ENCODE measurements around the gene GMCL2. TPM values are rescaled to one million over a fixed set of nuclear protein-coding genes. Genes with fewer than 3 reads are reported as not detected.

Gene GMCL2
- total RNA-seq, 1 donor from 2014 or later: not detected

DNA sequence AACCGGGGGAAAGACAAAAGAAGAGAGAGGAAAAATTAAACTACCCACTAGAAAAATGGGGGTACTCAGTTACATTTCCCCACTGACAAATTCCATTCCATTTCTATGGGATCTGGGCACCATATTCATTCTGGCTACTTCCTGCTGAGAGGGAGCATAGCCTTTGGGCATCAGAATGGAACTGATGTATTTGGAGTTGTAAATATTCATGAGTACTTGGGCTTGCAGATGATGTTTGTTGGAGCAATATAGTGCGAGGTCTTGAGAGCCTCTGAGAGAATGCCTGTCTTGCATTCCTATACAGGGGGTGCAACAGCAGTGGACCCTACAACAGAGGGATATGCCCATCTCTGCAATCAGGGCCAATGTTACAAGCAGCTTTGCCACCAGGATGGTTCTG lies 16.7 kb downstream of the GMCL2 start:
- Mint-ChIP-seq H3K4me1 (ENCODE audit: low read depth) (no peaks in the 10 kb centered on the region), H3K9me3 (ENCODE audit: low read depth) (no peaks in the 10 kb centered on the region), H3K4me3 (ENCODE audit: low read depth) (no peak overlapping the region), H3K27me3 (peaks cover 10% of the 10 kb centered on the region), H3K36me3 (ENCODE audit: insufficient read depth) (no peaks in the 10 kb centered on the region), H3K27ac (no peak overlapping the region)
- DNase-seq (ENCODE audit: low spot score, unreplicated experiment): no peak
- TF ChIP-seq, protein P1, sequence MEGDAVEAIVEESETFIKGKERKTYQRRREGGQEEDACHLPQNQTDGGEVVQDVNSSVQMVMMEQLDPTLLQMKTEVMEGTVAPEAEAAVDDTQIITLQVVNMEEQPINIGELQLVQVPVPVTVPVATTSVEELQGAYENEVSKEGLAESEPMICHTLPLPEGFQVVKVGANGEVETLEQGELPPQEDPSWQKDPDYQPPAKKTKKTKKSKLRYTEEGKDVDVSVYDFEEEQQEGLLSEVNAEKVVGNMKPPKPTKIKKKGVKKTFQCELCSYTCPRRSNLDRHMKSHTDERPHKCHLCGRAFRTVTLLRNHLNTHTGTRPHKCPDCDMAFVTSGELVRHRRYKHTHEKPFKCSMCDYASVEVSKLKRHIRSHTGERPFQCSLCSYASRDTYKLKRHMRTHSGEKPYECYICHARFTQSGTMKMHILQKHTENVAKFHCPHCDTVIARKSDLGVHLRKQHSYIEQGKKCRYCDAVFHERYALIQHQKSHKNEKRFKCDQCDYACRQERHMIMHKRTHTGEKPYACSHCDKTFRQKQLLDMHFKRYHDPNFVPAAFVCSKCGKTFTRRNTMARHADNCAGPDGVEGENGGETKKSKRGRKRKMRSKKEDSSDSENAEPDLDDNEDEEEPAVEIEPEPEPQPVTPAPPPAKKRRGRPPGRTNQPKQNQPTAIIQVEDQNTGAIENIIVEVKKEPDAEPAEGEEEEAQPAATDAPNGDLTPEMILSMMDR (IDR thresholded peaks at IDR 0.05; ENCODE audit: unreplicated experiment): no peak

DNA sequence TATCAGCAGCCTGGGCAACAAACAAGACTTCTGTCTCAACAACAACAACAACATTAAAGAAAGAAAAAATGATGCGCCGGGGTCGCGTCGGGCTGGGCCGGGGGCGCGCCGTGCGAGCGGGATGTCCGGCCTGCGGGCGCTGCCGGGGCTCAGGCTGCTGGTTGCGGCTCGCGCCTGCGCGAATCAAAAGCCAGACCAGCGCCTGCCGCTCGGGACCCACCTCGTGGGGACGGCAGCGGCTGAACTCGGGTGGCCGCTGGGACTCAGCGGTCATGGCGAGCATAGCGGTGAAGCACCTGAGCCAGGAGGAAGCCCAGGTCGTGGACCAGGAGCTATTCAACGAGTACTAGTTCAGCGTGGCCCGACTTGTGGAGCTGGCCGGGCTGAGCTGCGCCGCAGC lies 21.6 kb downstream of the GMCL2 start:
- DNase-seq (ENCODE audit: low spot score, unreplicated experiment): no peak
- H3K9me3 Mint-ChIP-seq (ENCODE audit: low read depth): no peaks in the 10 kb centered on the region
- H3K4me1 Mint-ChIP-seq (ENCODE audit: low read depth): peaks cover 4% of the 10 kb centered on the region
- TF ChIP-seq, protein P1 (IDR thresholded peaks at IDR 0.05; ENCODE audit: unreplicated experiment): no peak
- H3K4me3 Mint-ChIP-seq (ENCODE audit: low read depth): no peak overlapping the region
- peaks cover 37% of the 10 kb centered on the region for H3K27me3 Mint-ChIP-seq
- H3K36me3 Mint-ChIP-seq (ENCODE audit: insufficient read depth): no peaks in the 10 kb centered on the region
- no peak overlapping the region for H3K27ac Mint-ChIP-seq

DNA sequence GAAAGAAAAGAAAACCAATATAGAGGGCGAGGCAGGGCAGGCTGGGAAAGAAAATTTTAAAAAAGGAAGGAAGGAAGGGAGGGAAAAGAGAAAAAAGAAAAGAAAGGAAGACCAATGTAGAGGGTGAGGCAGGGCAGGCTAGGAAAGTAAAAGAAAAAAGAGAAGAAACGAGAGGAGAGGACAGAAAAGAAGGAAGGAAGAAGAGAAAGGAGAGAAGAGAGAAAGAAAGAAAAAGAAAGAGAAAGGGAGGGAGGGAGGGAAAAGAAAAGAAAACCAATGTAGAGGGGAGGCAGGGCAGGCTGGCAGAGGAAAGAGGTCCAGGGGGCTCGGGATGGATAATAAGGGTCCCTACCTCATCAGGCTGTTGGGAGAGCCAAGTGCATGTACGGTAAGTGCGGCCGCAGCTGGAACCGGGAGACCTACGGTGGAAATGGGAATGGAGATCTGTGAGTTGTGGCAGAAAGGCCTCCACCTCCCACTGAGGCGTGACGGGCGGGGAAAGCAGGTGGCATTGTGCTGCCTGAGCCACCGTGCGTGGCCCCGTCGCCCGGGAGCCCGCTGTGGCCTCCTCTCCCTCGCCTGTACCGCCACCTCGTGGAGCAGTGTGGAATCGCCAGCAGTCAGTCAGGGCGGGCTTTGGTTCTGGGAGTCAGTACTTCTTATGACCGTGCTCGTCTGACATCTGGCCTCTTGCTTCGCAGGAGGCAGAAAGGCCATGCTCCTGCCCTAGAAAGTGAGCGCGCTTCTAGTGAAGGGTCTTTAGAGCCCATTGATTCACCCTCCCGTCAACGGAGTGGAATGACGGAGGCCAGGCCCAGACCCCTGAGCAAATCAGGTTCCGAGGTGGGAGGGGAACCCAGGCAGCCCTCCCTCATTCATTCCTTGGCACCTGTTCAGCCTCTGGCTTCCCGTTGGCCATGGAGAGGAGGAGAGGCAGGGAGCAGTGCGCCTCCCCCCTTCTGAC lies 23.1 kb downstream of the GMCL2 start:
- Mint-ChIP-seq H3K4me1 (ENCODE audit: low read depth) (peaks cover 4% of the 10 kb centered on the region), H3K4me3 (ENCODE audit: low read depth) (peak overlapping the region; percentile 41), H3K36me3 (ENCODE audit: insufficient read depth) (no peaks in the 10 kb centered on the region), H3K9me3 (ENCODE audit: low read depth) (no peaks in the 10 kb centered on the region), H3K27ac (no peak overlapping the region), H3K27me3 (peaks cover 28% of the 10 kb centered on the region)
- TF ChIP-seq, protein P1 (IDR thresholded peaks at IDR 0.05; ENCODE audit: unreplicated experiment): peak; percentile 99
- peak; percentile 88 for DNase-seq (ENCODE audit: low spot score, unreplicated experiment)

DNA sequence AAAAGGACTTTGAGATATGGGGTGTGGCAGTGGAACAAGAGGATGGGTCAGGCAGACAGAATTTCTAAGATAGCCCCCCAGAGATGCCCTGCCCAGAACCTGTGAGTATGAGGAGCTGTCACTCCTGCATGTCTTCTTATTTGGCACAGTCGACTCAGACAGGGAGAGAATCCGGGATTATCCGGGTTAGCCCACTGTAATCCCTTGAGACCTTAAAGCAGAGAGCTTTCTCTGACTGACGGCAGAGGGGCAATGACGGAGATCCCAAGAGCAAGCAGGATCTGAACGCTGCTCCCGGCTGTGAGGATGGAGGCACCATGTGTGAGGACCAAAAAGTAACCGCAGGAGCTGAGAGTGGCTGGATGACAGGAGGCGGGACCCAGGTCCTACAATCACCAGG lies 24.7 kb downstream of the GMCL2 start:
- no peaks in the 10 kb centered on the region for H3K36me3 Mint-ChIP-seq (ENCODE audit: insufficient read depth)
- H3K27ac Mint-ChIP-seq: no peak overlapping the region
- H3K27me3 Mint-ChIP-seq: peaks cover 28% of the 10 kb centered on the region
- no peak overlapping the region for H3K4me3 Mint-ChIP-seq (ENCODE audit: low read depth)
- H3K4me1 Mint-ChIP-seq (ENCODE audit: low read depth): peaks cover 4% of the 10 kb centered on the region
- no peak for DNase-seq (ENCODE audit: low spot score, unreplicated experiment)
- H3K9me3 Mint-ChIP-seq (ENCODE audit: low read depth): no peaks in the 10 kb centered on the region
- TF ChIP-seq, protein P1 (IDR thresholded peaks at IDR 0.05; ENCODE audit: unreplicated experiment): no peak

DNA sequence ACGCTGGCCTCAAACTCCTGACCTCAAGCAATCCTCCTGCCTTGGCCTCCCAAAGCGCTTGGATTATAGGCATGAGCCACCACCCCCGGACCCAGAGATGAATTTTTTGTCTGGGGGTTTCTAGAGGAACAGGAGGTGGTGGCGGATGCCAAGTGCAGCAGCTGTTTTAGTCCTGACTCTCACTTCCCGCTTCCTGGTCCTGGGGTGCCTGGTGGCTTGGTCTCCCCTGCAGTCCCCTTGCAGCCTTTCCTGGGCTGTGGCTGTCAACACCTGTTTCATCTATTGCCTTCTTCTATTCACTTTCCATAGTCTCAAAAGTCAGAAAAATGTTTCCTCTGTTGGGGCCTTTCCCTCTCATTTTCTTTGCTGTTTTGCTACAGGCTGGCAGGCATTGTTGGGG lies 27.0 kb downstream of the GMCL2 start:
- Mint-ChIP-seq H3K36me3 (ENCODE audit: insufficient read depth) (no peaks in the 10 kb centered on the region), H3K27ac (peak overlapping the region; percentile 63), H3K4me3 (ENCODE audit: low read depth) (no peak overlapping the region), H3K9me3 (ENCODE audit: low read depth) (no peaks in the 10 kb centered on the region), H3K4me1 (ENCODE audit: low read depth) (peaks cover 4% of the 10 kb centered on the region), H3K27me3 (peaks cover 28% of the 10 kb centered on the region)
- DNase-seq (ENCODE audit: low spot score, unreplicated experiment): no peak
- TF ChIP-seq, protein P1 (IDR thresholded peaks at IDR 0.05; ENCODE audit: unreplicated experiment): no peak
